Body of pancreas (tissue), 4 donors: ENCODE results near the gene KBTBD6.

Source experiments
- POLR2A ChIP-seq, 3 donors: fragments of 450-650 bp; IDR thresholded peaks; one replicate each; pipeline ENCODE4 v1.6.1; 2016; ENCODE audit warnings: antibody characterized with exemption in 3 of 3, mild to moderate bottlenecking in 2 of 3
- TF ChIP-seq, protein P1 (sequence below), 7 experiments: fragments of 450-650 bp in 4 of 7; fragments of 200-600 bp in 3 of 7; sonication (generic) in 3 of 7; IDR thresholded peaks; one replicate each; pipeline ENCODE4 v1.5.1; 2016 to 2019; ENCODE audit warnings: antibody characterized with exemption in 7 of 7

DNA sequence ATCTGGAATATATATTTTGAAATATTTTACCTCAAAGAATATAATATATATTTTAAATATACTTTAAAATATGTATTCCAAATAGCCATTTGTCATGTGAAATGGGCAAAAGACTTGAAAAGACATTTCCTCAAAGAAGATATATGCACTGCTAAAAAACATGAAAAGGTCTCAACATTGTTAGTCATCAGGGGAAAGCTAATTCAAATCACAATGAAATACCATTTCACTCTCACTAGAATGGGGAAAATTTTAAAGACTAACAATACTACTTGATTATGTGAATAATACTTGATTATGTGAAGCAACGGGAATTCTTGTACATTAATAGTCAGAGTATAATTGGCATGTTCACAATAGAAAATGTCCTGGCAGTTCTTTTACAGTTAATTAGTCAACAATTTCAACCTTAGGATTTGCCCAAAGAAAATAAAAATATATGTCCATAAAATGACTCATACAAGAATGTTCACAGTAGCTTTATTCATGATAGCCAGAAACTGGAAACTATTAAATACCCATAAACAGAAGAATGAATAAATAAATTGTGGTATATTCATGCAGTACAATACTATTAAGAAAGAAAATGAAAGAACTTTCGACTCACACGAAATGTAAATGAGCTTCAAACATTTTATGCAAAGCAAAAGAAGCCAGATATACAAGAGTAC is 6.8 kb upstream of the KBTBD6 start:
- TF ChIP-seq, protein P1, sequence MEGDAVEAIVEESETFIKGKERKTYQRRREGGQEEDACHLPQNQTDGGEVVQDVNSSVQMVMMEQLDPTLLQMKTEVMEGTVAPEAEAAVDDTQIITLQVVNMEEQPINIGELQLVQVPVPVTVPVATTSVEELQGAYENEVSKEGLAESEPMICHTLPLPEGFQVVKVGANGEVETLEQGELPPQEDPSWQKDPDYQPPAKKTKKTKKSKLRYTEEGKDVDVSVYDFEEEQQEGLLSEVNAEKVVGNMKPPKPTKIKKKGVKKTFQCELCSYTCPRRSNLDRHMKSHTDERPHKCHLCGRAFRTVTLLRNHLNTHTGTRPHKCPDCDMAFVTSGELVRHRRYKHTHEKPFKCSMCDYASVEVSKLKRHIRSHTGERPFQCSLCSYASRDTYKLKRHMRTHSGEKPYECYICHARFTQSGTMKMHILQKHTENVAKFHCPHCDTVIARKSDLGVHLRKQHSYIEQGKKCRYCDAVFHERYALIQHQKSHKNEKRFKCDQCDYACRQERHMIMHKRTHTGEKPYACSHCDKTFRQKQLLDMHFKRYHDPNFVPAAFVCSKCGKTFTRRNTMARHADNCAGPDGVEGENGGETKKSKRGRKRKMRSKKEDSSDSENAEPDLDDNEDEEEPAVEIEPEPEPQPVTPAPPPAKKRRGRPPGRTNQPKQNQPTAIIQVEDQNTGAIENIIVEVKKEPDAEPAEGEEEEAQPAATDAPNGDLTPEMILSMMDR (IDR thresholded peaks at IDR 0.05), result no peak
- no peak for TF ChIP-seq POLR2A (IDR thresholded peaks at IDR 0.05)
